ENCODE measurements around the gene DLL4. TPM values are rescaled to one million over a fixed set of nuclear protein-coding genes. Genes with fewer than 3 reads are reported as not detected.

Gene DLL4
- total RNA-seq, 1 experiment from 2014 or later = 1.5 TPM

GRCh38 chr15:40978562-40978961, 49.4 kb downstream of the DLL4 start:
- no TSS peak for BruUV-seq (replicated peaks)
- POLR2A ChIA-PET = no interaction called here

More at GRCh38 chr15:40978562-40978961, 49.4 kb downstream of the DLL4 start:
- Histone ChIP-seq H3K4me1 (ENCODE audit: control insufficient read depth in 1 of 2, insufficient read depth in 2 of 2, low read length in 2 of 2) (no peaks in the 10 kb centered on the region), H3K9me2 (ENCODE audit: insufficient read depth) (no peaks in the 10 kb centered on the region), H3K4me3 (replicated peaks in 1 of 2; ENCODE audit: low read depth in 1 of 2, low read length in 2 of 2) (no peak overlapping the region), H3K4me2 (ENCODE audit: low read length) (no peak overlapping the region), H3K27ac (ENCODE audit: low read depth, low read length) (no peak overlapping the region), H3K27me3 (ENCODE audit: insufficient read depth, low read length) (no peaks in the 10 kb centered on the region), H3K79me2 (ENCODE audit: insufficient read depth, low read length) (no peaks in the 10 kb centered on the region), H3K36me3 (ENCODE audit: control insufficient read depth in 1 of 2, insufficient read depth in 2 of 2, low read length in 2 of 2) (peaks cover 46 to 67% of the 10 kb centered on the region in 2 experiments), H3K9me3 (ENCODE audit: control insufficient read depth in 1 of 2, insufficient read depth in 1 of 2, low read depth in 1 of 2, low read length in 2 of 2) (no peaks in the 10 kb centered on the region), H3K9ac (ENCODE audit: low read length) (no peak overlapping the region), H2AFZ (ENCODE audit: low read depth, low read length, poor library complexity, severe bottlenecking) (no peak overlapping the region), H4K20me1 (ENCODE audit: insufficient read depth) (no peaks in the 10 kb centered on the region)
- intact Hi-C loops (cut with micrococcal nuclease) = no loop called here
- ChIA-PET RAD21 (ENCODE audit: low non-redundant PET in 1 of 2, low total read pairs in 2 of 2, uncharacterized antibody in 2 of 2, unreplicated experiment in 2 of 2) (no interaction called here), CTCF (no interaction called here)
- no peak for DNase-seq (ENCODE audit: low read depth, low spot score)
- ATAC-seq = no peak
- no peak for TF ChIP-seq ZNF274 (IDR thresholded peaks at IDR 0.05; ENCODE audit: low read depth, low read length)
- no peak for TF ChIP-seq ZBTB33 (IDR thresholded peaks at IDR 0.05; ENCODE audit: extremely low read depth, insufficient replicate concordance, low read length)
- TF ChIP-seq SIN3A (IDR thresholded peaks at IDR 0.05; ENCODE audit: low read depth) = no peak
- no peak for TF ChIP-seq EGR1 (IDR thresholded peaks at IDR 0.05; ENCODE audit: low read depth)
- no peak for TF ChIP-seq CBX3 (IDR thresholded peaks at IDR 0.05; ENCODE audit: low read depth)
- no peak for TF ChIP-seq ELF1 (IDR thresholded peaks at IDR 0.05; ENCODE audit: borderline replicate concordance, low read depth)
- no peak for TF ChIP-seq EZH2phosphoT487 (IDR thresholded peaks at IDR 0.05; ENCODE audit: borderline replicate concordance)
- no peak for TF ChIP-seq YY1 (IDR thresholded peaks at IDR 0.05; ENCODE audit: extremely low read depth, insufficient replicate concordance, low read depth, low read length)
- no peak for TF ChIP-seq ATF3 (IDR thresholded peaks at IDR 0.05)
- TF ChIP-seq RAD21 (IDR thresholded peaks at IDR 0.05; ENCODE audit: low read depth) = no peak
- TF ChIP-seq ZFX (IDR thresholded peaks at IDR 0.05) = no peak
- TF ChIP-seq MAX (IDR thresholded peaks at IDR 0.05) = no peak

All from HCT116 (cell line).